SK-N-SH (cell line): Measurements from ENCODE around the gene EXOC2.

Source experiments
- CTCF ChIP-seq: fragments of 200-600 bp; sonication (generic); IDR thresholded peaks from 2 replicates; pipeline ENCODE4 v1.6.1; 2017; ENCODE audit warnings: antibody characterized with exemption, mild to moderate bottlenecking, moderate library complexity
- FOXM1 ChIP-seq: IDR thresholded peaks from 2 replicates; pipeline ENCODE4 v1.4.0; 2012; ENCODE audit warnings: low read depth, mild to moderate bottlenecking
- MXI1 ChIP-seq: IDR thresholded peaks from 2 replicates; pipeline ENCODE4 v1.6.1; 2012; ENCODE audit warnings: mild to moderate bottlenecking, low read depth, low read length, improper control_type of control experiment
- NFIC ChIP-seq: IDR thresholded peaks from 2 replicates; pipeline ENCODE4 v1.4.0; 2012; ENCODE audit warnings: borderline replicate concordance
- REST ChIP-seq: IDR thresholded peaks from 2 replicates; pipeline ENCODE4 v1.6.1; 2012; ENCODE audit warnings: mild to moderate bottlenecking, low read depth, low read length, moderate library complexity

- TF ChIP-seq FOXM1: no peak
- TF ChIP-seq CTCF: no peak
- TF ChIP-seq MXI1: no peak
- TF ChIP-seq NFIC: no peak
- TF ChIP-seq REST: no peak
Measured at GRCh38 chr6:449486-450419, 243.2 kb downstream of the EXOC2 start.
